GM19099 (cell line): ENCODE data around the gene PDAP1.

Source experiments
- POLR2A ChIP-seq: IDR thresholded peaks from 3 replicates; pipeline ENCODE4 v1.6.1; 2011; ENCODE audit warnings: low read depth; ENCODE audit not compliant: insufficient read length; ENCODE audit errors: extremely low read depth

PDAP1 gene

DNA sequence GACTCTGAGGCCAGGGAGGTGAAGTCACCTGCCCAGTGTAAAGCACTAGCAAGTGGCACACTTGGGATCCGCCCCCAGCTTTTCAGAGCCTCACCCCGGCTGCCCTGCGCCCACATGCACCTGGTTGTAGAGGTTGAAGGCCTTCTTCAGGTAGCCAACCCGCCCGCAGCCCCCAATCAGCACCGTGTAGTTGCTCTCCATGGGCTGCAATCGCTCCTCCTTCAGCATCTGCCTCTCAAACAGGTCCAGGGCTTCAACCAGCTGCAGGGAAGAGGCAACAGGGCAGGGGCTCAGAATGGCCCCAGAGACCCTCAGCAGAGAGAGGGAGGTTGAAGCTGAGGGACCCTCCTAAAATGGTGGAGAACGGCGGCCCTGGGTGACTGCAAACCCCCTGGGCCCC, 24.8 kb upstream of the PDAP1 start:
- TF ChIP-seq POLR2A, result no peak

DNA sequence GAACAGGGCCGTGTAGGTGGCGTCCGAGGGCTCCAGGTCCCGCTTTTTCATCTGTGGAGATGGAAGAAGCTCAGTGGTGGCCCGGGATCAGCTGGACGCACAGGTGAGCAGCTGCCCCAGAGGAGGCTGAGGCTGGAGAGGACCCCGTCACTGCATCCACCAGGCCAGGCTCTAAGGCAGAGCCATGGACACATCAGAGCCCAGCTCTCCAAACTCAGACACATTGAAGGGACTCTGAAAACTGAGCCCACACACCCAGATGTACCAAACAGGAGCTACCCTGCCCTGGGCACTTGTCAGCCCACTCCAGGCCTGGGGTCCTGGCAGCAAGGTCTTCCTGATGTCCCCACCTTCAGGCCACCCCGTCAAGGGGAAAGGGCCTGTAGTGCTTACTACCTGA, 21.4 kb upstream of the PDAP1 start:
- no peak for TF ChIP-seq POLR2A

DNA sequence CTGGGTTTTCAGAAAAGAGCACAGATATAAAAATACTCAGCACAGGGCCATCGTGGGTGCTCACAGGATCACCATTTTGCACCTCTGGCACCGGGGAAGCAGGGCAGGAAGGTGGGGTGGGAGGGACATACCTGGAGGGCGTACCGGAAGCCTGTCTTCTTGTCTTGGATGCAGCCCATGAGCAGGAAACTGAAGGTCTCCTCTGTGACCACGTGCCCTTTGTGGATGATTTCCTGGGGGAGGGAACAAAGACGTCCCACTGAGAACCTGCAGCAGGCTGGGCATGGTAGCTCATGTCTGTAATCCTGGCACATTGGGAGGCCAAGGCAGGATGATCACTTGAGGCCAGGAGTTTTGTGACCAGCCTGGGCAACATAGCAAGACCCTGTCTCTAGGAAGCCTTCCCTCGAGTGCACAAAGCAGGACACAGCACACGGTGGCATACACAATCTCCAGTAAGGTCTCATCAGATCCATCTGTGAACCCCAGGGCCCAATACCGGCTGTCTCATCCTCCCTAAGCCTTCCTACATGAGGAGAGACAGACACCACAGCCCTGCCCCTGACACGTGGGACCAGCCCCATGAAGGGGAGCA, 20.7 kb upstream of the PDAP1 start:
- TF ChIP-seq POLR2A, result no peak

DNA sequence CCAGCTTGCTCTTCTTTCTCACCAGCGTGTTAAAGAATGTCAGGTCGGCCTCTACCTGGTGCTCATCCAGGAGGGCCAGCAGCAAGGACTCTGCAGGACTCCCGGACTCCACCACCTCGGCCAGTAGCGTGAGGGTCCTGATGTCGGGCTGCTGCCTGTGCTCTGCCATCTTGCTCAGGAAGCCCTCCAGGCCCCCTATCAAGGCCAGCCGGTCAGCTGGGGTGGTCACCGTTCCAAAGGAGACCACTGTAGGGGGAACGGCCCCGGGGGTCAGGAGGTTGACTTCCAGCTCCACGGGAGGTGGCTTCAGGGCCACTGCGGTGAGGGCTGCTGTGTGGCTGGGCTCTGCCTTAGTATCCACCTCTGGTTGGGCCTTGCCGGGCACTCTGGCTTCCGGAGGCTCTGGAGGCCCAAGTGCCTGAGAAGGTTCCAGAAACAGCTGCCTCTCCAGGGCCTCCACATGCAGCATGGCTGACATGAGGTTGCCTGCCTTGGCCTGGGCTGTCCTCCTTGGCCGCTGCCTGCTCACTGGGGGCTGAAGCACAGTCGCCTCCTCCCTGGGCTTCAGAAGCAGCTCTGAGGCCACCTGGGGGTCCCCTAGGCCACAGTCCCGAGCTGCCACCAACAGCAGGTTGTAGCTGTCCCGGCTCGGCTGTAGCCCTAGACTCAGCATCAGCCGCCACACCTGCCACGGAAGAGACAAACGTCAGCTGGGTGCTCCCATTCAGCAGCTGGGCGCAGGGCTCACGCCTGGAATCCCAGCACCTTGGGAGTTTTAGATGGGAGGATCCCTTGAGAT, 16.7 kb upstream of the PDAP1 start:
- TF ChIP-seq POLR2A, result no peak

DNA sequence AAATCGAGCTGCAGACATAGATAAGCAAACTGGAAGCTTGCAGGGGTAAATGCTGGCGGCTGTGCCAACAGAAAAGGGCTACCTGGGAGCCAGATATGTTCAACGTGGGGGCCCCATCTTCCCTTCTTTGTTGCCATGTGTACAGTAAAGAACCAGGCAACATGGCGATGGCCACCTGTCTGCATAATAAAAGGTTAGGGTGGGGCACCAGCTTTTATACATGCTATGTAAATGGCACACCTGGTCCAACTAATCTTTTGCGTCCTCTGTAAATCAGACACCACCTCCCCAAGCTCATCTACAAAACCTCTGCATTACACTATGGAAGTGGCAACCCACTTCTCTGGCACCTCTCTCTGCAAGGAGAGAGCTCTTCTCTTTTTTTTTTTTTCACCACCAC, 14.2 kb upstream of the PDAP1 start:
- TF ChIP-seq POLR2A, result no peak

DNA sequence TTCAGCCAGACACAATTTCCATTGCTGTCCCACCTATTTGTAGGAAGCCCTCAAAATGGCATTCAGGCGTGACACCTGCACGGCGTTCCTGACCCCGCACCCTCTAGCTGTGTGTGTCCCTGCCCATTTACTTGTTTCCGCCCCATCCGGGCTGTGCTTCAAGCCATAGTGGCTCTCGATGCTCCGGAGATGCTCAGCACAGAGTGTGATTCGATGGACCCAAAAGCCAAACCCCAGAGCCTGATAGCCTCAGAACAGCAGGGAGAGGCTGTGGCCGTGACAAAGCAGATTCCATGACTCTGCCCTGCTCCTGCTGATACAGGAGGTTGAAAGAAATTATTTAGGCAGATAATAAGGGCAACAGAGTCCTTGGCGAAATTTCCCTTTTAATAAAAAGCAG, 13.8 kb upstream of the PDAP1 start:
- no peak for TF ChIP-seq POLR2A

DNA sequence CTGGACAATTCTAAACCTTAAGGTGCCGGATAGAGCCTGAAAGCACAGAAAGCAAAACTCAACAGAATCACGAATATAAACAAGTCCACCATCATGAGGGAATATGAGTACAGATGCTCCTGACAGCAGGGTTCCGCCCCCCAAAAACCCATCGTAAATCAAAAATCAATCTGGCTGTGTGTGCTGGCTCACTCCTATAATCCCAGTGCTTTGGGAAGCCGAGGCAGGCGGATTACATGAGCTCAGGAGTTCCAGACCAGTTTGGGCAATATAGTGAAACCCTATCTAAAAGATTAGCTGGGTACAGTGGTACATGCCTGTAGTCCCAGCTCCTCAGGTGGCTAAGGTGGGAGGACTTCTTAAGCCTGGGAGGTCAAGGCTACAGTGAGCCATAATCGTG, 12.6 kb upstream of the PDAP1 start:
- no peak for TF ChIP-seq POLR2A

DNA sequence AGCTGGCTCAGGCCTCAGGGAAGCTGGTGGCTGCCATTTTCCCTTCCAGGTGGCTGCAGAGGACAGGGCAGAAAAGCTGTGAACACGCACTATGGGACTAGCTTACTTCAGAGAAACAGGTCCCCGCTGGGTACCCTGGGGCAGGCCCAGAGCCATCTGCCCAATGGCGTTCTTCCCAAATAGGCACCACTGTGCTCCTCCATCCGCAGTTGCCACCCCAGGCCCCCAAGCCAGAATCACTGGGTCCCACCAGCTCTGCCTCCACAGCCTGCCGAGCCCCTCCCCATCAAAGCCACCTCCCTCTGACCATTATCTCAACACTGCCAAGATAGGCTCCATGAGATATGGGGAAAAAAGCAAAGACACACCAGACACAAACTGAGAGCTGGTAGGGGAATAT, 11.8 kb upstream of the PDAP1 start:
- TF ChIP-seq POLR2A, result no peak

DNA sequence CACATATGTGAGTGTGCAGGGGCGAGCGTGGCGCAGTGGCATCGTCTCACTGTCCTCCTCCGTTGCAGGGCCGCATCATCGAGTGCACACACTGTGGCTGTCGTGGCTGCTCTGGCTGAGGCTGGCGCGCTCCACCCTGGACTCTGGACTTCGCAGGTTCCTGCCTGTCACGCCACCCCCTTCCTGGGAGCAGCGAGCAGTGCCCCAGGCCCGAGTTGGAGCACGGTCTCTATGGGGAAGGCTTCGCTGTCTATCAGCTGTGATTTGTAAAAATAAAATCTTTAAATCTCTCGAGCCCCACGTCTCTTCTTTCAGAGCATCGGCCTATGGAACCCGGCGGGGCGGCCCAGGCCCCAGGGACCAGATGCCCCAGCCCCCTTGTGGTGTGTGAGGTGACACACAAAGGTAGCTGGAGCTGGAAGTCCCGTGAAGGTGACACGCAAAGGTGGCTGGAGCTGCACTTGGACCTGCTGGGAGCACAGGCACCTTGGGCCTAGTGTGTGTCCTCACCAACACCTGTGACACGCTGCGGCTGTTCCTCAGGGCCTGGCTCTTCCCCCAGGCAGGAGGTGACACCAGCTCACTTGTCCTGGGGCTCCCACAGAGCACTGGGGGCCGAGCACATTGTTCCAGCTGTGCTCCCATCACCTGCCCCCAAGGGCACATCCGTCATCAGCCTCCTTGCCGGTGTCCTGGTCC, 11.1 kb upstream of the PDAP1 start:
- TF ChIP-seq POLR2A, result no peak

DNA sequence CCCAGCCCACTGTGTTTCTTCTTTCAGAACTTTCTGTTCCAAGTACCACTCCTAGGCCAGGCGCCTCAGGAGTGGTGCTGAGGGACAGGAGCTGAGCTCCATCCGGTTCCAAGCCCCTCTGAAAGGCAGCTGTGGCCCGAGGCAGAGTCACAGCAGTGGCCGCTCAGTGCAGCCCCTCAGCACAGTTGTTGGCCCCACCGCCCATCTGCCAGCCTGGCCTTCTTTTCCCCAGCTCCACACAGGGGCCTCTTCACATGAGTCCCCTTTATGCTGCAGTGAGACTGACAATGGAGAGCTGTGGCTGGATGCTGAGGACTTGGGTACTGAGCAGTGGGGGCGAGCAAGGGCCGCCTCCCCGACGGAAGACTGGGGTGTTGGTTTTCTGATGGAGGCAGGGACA, 9.9 kb upstream of the PDAP1 start:
- no peak for TF ChIP-seq POLR2A

DNA sequence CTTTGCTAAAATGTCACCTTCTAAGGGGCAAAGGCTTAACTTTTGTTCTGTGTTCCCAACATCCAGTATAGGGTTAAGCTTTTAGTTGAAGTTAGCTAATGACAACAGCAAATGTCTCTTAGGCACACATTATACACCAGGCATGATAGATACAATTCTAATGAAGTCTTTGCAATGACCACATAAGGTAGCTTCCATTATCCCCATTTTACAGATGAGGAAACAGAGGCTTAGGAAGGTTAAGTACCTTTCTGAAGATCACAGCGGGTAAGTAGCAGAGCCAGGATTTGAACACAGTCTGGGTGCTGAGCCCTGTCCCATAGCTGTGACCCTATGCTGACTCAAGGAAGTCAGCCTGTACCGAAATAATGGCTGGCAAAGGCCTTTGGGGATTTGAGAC, 2.2 kb upstream of the PDAP1 start:
- no peak for TF ChIP-seq POLR2A

DNA sequence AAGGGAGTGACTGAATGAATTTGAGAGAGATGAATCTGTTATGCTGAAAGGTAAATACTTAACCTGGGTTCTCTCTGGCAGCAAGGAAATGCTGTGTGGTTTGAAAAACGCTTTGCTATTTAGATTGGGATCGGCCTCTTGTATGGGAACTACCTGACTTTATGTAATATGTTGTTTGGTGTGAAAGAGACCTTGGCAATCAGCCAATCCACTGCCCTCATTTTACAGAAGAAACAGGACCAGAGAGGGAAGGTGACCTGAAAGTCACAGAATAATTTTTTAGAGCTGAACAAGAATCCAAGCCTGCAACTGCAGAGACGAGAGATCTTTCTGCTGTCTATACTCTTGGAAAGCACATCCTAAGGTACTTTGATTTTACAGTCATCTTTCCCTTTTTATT, 1.4 kb upstream of the PDAP1 start:
- no peak for TF ChIP-seq POLR2A

DNA sequence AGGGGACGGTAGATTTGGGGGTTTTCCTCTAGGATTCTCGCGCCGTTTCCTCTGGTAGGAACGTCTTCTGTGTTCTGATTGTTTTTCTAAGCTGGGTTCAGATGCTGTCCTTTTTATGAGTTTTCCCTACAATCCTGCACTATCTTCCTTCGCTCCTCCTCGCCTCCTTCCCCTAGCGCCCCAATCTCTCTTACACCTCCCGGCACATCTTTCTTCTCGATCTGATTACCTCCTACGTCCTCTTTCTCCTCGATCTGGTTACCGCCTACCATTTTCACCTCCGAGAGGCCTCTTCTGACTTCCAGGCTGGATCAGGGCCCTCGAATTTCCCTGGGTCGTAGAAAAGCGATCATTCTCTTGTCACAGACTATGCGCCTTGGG, 785 bp upstream of the PDAP1 start:
- no peak for TF ChIP-seq POLR2A

DNA sequence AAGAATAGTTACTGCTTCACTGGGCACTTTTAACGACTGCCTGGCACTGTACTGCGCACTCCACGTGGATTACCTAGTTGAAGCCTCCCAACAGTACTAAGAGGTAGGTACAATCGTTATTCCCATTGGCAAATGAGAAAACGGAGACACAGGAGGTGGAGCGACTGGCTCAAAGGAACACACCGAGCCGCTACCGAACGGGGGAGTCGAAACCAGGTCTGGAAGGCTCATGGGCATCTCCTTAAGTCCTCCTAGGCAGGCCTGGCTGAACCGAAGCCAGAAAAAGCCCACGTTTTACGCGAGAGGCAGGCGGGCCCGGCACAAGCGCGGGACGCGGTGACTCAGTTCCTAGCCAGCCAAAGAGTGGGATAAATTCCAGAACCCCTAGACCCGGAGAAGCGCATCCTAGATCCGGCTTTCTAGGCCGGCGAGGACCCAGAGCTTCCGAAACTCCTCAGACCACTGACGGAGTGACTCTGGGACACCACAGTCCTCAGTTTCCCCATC, 472 bp downstream of the PDAP1 start:
- TF ChIP-seq POLR2A, result no peak

DNA sequence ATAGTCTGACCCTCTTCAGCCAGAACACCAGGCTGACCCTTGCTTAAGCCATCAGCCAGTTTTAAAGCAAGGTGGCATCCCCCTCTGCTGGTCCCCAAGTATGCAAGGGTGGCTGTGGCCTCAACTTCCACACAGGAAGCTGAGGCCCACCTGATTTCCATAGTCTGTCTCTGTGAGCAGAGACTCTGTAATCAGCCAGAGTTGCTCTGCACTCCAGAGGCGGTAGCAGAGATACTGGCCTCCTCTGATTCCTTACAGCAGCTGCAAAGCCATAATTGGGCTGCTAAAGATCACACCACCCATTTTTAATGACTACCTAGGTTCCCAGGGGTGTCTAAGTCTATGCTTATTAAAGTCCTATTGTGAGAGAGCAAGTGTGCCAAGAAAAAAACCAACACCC, 1.8 kb downstream of the PDAP1 start:
- TF ChIP-seq POLR2A, result no peak

DNA sequence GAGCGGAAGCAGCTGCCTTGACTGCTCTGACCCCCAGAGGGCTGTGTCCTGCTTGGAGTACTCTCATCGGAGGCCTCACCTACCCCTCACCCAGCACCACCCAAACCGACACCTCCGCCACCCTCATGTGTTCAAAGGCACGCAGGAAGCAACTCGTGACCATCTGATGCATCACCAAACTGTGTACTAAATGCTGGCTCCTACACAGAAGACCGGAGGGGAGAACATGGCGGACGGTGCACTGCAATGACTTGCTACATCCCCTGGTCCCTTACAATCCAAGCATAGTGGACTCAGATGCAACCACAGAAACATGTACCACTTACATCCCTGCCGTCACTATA, 3.4 kb downstream of the PDAP1 start:
- no peak for TF ChIP-seq POLR2A
